Stimulated activated CD8-positive, alpha-beta memory T cell treated with anti-CD3 and anti-CD28 coated beads, Interleukin-4, amount 100 ng/mL, for 1 hour (primary cell): Measurements from ENCODE around the gene KIRREL3.
"Not testable (repeated sequence)": the region's sequence is repeated elsewhere in the genome, so short reads cannot be mapped to it uniquely, and the experiment has no call there.

ENCODE experiments used
- DNase-seq, 2 donors: peaks; one replicate each; pipeline ENCODE4 v3.0.0-alpha.2; 2020; ENCODE audit warnings: low read depth in 2 of 2, low spot score in 1 of 2

The KIRREL3 gene

GRCh38 chr11:126959700-126960099 is 40.9 kb downstream of the KIRREL3 start:
- DNase-seq = no peak

- no peak for DNase-seq
These were observed 43.9 kb downstream of the KIRREL3 start for GRCh38 chr11:126956635-126957034.

DNA sequence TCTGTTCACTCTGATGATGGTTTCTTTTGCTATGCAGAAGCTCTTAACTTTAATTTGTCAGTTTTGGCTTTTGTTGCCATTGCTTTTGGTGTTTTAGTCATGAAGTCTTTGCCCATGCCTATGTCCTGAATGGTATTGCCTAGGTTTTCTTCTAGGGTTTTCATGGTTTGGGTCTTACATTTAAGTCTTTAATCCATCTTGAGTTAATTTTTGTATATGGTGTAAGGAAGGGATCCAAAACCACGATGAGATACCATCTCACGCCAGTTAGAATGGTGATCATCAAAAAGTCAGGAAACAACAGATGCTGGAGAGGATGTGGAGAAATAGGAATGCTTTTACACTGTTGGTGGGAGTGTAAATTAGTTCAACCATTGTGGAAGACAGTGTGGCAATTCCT is 48.0 kb downstream of the KIRREL3 start:
- not testable (repeated sequence) for DNase-seq

GRCh38 chr11:126951465-126951864 is 49.1 kb downstream of the KIRREL3 start:
- no peak for DNase-seq

- no peak for DNase-seq
These were observed 51.3 kb downstream of the KIRREL3 start for GRCh38 chr11:126949066-126949891.

DNA sequence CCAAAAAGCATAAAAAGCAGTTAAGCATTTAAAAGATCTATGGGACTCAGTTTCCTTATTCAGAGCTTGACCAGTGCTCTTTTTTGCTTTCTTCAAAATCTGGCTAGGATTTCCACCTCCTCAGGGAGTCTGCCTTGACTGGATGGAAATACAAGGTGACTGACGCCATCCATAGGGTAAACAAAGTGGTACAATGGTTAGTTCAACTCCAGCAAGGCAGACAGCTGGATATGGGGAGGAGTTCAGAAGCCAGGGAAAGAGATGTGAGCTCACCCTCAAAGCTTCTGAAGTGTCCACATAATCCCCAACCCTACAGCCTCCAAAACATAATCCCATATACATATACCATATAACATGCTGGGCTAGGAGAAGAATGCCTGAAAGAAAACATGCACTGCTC is 52.0 kb downstream of the KIRREL3 start:
- DNase-seq = no peak

DNA sequence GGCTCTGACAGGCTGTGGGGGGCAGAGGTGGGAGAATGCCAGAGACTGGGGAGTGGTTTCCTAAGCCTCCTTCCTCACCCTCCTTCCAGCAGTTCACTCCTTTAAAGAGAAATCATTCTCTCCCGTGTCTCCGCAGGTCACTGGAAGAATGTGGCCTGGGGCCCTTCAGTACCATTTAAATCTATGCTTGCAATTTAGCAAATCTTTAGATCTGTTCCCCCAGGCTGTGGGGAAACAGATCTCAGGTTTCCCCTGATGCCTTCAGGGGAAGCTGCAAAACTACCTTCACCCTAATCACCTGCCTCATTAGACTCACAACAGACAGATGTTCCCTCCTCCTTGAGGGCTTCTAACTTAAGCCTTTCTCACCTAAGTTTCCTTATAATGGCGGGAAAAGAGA is 55.3 kb downstream of the KIRREL3 start:
- no peak for DNase-seq

GRCh38 chr11:126943316-126943715 is 57.3 kb downstream of the KIRREL3 start:
- DNase-seq = no peak

GRCh38 chr11:126942146-126942545 is 58.4 kb downstream of the KIRREL3 start:
- no peak for DNase-seq

DNA sequence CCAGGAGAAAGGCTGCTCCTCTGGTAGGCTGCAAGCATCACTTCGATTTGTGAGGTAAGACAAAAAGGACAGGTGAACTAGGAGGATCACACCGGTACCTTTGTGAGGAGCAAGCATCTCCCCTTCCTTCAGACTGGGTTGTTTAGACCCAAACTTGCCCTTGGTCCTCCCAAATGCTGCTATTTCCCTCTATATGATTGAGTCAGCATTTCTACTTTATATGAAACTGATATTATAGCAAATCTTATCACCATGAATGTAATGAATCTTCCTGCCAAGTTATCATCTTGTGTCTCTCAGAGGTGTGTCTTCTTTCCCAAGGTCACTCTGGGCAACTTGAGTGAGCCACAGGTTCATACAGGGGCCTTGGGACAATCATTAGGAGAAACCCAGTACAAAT is 61.0 kb downstream of the KIRREL3 start:
- no peak for DNase-seq

GRCh38 chr11:126938718-126939117 is 61.9 kb downstream of the KIRREL3 start:
- DNase-seq = no peak

GRCh38 chr11:126930091-126930841 is 70.3 kb downstream of the KIRREL3 start:
- DNase-seq = no peak

DNA sequence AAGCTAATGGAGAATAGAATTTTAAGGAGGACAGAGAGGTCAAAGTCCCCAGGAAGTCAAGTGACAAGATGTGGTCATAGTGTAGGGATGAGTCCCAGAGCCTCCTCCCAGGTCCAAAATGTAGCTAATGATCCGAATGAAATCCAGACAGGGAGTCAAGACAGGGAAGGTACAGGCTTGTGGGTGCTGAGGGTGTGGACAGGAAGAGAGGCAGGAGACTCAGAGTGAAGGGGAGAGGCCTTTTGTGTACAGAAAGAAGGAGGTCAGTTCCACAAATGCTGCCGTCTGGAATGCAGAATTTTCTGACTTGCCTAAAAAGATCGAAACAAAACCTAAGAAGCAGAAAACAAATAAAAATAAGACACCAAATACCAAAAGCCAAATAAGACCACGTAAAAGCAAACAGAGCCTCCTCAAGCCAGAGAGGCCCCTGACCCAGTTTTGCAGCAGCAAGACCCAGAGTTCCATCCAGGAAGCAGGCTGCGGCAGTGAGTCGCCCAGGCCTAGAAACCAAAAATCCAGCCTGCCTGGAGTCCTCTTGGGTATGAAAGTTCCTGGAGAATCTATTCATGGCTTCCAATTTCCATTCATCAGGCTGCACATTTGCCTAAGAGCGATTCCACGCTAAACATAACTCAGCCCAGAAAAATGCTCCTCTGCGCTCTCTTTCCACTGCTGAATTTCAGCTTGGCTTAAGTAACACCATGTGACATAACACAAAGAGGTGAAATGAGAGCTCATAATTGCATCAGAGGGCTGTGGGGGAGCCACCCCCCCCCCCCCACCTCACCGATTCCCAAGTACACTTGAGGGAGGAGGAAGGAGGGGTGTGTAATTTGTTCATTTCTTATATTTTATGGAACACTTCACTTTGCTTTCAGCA is 71.2 kb downstream of the KIRREL3 start:
- no peak for DNase-seq

DNA sequence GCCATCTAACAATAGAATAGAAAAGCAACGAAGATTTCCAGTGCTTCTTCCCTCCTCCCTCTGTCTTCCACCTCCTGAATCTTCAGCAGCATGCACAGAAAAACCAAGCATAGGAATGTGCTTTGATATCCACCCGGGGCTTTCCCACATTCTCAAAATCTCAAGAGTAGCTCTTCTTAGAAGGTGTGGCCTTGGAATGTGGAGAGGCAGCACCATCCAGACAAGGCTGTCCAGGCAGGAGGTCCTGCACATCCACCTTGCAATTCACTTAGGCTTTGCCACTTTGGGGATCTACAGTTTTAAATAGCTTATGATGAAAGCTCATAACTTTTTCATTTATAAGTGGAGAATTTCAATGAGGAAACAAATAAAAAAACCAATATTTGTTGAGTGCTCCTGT is 72.9 kb downstream of the KIRREL3 start:
- no peak for DNase-seq

DNA sequence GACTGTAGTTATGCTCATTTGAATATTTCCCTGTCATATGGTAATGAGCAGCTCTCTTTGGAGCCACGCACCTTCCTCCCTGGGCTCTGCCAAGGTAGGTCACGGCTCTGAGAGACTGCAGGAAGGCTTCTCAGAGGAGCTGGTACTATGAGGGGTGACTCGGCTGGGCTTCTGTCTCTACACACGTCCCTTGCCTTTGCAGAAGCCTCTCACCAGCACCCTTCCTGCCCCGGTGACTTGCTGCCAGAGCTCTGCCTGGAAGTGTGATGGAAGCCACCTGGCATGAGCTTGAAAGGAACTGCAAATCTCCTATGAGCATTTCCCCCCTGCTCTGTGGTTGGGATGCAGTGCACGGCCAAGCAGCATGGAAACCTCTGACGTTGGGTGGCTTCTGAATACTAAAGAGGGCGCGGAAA is 74.2 kb downstream of the KIRREL3 start:
- DNase-seq = no peak

DNA sequence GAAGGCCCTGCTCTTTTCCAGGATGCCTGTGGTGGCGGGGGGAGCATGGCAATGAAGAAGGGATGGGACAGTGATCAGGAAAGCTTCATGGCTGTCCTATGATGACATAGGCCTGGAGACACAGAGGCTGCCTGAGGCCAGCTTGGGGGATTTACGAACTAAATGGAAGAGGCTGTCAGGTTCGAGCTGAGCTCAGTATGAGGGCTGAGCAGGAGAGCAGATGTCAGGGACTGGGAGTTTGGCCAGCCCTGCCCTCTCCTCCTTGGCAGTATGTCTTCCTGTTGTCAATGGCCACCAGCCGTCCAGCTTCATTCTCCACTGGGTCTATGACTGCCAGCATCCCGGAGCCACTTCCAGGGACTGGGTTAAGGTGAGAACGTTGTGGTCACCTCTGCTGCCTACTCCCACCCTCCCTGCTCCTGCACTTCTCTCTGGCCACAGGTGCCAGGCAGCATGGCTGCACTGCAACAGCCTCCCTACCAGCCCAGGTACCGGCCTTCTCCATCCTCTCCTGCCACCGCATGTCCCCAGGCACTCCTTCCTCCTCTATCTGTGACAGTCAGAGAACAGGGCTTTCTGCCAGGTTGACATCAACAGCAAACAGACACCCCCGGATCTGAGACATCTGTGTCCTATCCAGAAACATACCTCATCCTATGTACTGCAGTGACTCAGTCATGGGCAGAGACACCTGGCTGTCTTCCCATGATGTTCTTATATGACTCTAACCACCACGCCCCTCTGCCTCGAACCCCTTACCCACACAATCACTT is 75.1 kb downstream of the KIRREL3 start:
- no peak for DNase-seq

GRCh38 chr11:126924376-126925040 is 76.1 kb downstream of the KIRREL3 start:
- DNase-seq = no peak

- no peak for DNase-seq
These were observed 79.7 kb downstream of the KIRREL3 start for GRCh38 chr11:126920833-126921232.

DNA sequence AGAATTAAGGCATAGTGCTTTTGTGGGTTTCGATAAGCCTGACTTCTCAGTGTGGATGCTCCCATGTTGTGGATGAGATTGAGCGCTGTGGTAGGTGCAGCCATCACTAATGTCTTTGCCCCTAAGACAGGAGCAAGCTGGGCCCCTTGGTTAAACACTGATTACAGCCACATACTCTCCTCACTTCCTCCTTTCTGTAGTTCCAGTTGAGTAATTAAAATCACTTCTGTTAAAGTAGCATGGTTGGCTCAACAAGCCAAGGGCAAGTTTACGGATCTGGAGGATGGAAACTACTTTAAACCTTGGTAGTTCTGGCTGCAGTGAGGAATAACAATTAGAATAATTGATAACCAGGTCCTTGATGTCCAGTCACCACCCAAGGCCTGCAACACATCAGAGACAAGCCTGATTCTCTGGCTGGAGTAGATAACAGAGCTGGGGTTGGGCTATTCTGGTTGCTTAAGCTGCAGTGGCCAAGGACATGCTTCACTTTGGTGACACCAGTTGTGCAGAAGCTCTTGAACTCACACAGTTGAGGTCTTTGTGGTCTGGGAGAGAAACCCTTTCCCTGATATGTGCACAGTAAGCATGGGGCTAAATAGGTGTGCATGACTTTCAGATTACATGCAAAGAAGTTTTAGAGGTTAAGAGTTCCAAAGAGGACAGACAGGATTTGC is 81.3 kb downstream of the KIRREL3 start:
- no peak for DNase-seq

DNA sequence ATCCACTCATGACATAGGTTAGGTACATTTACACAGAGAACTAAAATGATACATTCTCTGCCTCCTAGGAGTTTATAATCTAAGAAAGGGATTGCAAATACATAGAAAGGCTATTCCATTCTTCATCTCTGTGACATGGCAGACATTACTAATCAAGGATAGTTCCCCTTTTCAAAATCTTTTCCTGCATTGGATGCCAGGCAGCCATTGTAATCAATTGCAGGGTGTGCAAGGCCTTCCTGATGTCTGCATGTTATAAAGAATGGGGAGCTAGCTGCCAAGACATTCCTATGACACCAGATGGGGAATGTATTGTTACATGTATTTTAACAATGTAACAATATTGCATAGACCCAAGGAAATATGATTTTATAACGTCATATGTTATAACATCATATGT is 82.0 kb downstream of the KIRREL3 start:
- no peak for DNase-seq
